Activated CD8-positive, alpha-beta memory T cell treated with anti-CD3 and anti-CD28 coated beads for 4 hours (primary cell): ENCODE data around the gene MLLT3.

Source experiments
- DNase-seq, 2 donors: peaks; one replicate each; pipeline ENCODE4 v3.0.0-alpha.2; 2020; ENCODE audit warnings: low read depth in 2 of 2

The MLLT3 gene

DNA sequence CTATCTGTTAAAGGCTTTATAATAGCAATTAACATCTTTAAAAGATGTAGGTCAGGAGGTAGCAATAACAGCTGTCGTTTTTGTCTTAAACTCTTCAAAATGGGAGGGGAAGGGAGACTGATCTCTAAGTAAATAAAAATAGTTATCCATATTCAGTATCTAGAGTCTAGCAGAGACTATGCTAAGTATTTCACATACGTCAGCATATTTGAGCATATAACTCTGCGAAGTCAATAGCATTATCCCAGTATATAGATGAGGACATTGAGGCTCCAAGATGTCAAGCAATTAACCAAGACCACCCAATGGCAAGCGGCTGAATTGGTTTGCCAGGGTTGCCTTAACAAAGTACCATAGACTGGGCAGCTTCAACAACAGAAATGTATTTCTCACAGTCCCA lies 316.8 kb downstream of the MLLT3 start:
- DNase-seq, result no peak

DNA sequence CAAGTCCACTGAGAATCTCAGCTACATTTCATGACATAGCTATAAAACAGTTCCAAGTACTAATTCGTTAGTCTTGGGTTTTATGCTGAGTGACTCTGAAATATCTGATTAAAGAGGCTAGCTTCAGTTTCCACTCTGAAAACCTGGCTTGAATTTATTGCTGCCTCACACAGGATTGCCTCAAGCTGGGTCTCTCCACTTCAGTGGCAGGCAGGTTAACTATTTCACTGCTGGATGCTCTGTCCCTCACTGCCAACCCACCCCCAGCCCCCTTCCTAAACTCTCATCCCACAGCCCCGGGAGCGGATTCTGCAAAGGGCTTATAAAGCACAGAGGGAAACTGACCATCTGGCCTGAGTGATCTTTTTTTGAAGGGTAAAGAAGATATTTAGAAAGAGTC lies 318.3 kb downstream of the MLLT3 start:
- no peak for DNase-seq

DNA sequence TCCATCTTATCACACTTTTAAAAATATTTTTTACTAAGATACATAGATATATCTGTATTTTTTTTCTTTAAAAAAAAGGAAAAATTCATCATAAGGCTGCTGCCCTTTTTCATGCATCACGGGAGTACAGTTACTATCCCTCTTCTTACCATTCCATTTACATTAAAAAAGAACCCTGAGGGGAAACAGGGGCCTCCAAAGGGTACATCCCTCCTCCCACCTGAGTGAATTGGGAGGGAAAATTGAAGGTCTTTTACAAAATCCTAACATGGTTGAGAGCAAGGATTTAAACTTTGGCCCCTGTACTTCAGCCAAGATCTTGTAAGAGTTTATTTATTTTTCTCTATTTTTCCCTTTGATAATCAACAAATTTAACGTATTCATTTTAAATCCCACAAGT lies 319.2 kb downstream of the MLLT3 start:
- no peak for DNase-seq

DNA sequence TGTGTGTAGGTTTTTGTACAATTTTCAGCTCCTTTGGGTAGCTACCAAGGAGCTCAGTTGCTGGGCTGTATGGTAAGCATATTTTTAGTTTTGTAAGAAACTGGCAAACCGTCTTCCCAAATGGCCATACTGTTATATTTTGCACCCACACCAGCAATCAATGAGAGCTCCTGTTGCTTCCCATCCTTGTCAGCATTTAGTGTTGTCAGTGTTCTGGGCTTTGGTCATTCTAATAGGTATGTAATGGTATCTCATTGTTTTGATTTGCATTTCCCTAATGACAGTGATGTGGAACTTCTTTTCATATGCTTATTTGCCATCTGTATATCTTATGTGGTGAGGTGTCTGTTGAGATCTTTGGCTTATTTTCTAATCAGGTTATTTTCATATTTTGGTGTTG lies 320.1 kb downstream of the MLLT3 start:
- no peak for DNase-seq

DNA sequence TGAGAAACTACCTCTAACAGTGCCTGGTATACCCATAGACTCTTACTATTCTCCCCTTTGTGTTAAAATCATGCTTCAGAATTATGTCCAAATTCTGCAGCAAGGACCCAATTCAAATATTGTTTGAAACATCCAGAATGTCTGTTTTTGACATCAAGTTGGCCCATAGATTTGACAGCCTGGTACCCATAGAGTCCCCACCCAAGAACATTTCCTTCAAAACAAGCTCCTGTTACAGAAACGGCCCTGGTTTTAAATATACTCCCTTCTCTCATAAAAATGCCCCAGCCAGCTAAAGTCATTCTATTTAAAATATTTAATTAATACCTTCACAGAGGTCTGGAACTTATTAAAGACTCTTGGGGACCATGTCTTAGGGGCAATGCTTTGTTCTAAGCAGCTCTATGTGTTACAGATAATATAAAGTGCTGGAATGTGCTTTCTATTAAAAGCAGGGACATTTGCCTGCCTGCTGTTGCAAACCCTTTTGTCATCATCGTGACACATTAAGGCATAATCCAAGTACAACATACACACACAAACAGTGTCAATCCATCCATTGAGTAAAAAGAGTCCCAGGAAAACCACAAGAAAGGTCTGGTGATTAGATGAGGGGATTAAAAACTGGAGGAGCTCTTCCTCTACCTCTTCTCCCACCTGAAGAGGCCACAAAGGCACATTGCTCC lies 321.7 kb downstream of the MLLT3 start:
- no peak for DNase-seq

DNA sequence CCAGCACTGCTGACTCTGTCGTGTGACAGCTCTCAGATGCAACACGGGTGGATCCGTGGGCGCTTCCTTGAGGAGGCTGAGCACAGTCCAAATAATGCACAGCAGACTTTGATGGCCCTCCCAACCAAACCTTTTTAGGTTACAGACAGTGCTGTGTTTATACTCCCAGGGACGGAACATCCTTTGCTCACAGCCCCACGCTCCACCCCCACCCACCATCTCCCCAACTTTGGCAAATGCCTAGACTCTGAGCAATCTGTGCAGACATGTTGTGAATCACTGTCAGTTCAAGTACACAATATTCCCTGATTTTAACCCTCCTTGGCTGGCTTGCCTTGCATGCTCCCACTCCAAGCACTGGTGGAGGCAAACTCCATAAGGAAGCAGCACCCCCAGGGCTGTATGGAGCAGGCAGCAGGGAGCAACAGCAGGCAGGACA lies 324.6 kb downstream of the MLLT3 start:
- no peak for DNase-seq

DNA sequence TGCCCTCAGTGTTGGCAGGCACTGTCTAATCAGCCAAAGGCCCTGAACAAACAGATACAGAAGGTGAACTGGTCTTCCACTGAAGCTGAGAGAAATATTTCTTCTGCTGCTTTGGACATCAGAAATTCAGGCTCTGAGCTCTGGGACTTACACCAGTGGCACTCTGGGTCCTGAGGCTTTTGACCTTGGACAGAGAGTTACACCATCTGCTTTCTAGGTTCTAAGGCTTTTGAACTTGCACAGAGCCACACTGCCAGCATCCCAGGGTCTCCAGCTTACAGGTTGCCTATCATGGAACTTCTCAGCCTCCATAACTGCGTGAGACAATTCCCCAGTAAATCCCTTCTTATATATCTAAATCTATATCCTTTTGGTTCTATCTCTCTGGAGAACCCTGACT lies 326.7 kb downstream of the MLLT3 start:
- DNase-seq, result no peak

DNA sequence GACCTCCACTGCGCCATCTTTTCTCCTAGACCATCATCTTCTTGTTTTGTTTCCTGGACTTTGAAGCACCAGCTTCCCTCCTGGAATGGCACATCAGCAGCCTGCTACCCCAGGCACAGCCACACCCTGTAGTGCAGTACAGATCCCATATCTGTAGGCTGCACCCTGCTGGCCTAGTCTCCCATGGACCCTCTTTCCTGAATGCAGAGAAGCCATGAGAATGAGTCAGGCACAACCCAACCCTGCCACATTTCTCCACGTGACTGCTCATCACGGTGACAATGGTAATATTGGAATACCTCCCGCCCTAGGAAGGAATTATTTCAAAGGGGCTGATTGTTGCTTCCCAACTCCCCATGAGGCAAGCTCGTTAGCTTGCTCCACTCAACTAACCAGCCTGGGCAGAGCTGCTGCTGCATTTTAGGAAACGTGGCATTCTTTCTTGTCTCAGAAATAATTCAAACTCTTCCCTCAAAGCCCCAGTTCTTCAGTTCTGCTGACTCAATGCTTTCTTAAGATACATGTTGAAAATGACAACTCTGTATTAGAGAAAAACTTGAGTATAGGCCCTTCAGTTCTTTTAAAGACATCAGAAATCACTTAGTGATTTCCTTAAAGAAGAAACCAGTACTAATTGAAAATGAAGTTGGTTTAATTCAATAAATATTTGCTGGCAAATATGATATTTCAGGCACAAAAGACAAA lies 328.1 kb downstream of the MLLT3 start:
- no peak for DNase-seq

DNA sequence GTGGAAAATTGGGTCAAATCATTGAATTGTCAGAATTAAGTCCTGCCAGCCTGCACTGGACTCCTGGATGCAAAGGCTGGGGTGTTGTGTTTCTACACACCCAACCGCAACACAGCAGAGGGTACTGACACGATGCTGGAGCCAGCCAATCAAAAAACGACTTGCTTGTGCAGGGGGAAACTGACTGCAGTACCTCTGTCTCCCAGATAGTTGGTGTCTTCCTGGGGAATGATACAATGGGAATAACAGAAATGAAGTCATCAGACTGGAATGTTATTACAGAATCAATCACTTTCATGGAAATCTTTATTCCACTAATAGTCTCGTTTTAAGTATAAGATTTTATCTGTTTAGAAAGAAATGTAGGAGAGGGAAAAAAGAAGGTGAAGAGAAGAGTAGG lies 330.3 kb downstream of the MLLT3 start:
- no peak for DNase-seq
